SKM-1 treated with dmso at 0.1 percent for 144 hours (cell line): ENCODE results near the gene CARD19.

ENCODE experiments used
- DNase-seq: peaks from one replicate; lab custom pipeline; 2025; ENCODE audit not compliant: unreplicated experiment; lab: John Stamatoyannopoulos, UW

CARD19 gene

GRCh38 chr9:93096131-93096802 is at the start of gene CARD19:
TSS of gene CARD19 (plus strand) at chr9:93096217. CDS start at chr9:93096346, 129 bp downstream.
- no peak for DNase-seq

GRCh38 chr9:93048566-93049448 is 47.2 kb upstream of the CARD19 start:
- no peak for DNase-seq

- no peak for DNase-seq
Observed at GRCh38 chr9:93049491-93049890, 46.5 kb upstream of the CARD19 start.

GRCh38 chr9:93050231-93050630 is 45.8 kb upstream of the CARD19 start:
- no peak for DNase-seq

GRCh38 chr9:93051680-93052089 is 44.3 kb upstream of the CARD19 start:
- no peak for DNase-seq

GRCh38 chr9:93052791-93053540 is 43.1 kb upstream of the CARD19 start:
- DNase-seq, result no peak

- no peak for DNase-seq
Observed at GRCh38 chr9:93053781-93054331, 42.2 kb upstream of the CARD19 start.

GRCh38 chr9:93054758-93055704 is 41.0 kb upstream of the CARD19 start:
- DNase-seq, result no peak

- no peak for DNase-seq
Observed at GRCh38 chr9:93057042-93057702, 38.8 kb upstream of the CARD19 start.

GRCh38 chr9:93057703-93058354 is 38.2 kb upstream of the CARD19 start:
- no peak for DNase-seq

- DNase-seq, result peak; percentile 18
Observed at GRCh38 chr9:93058355-93059010, 37.5 kb upstream of the CARD19 start, which contains the start of gene SUSD3. TSS of gene SUSD3 (plus strand) at chr9:93058701. CDS start at chr9:93058743, 42 bp downstream.

- DNase-seq, result peak; percentile 26
Observed at GRCh38 chr9:93059011-93059714, 36.9 kb upstream of the CARD19 start.

- DNase-seq, result no peak
Observed at GRCh38 chr9:93059715-93060578, 36.1 kb upstream of the CARD19 start.

GRCh38 chr9:93060746-93061259 is 35.2 kb upstream of the CARD19 start:
- DNase-seq, result no peak

GRCh38 chr9:93061260-93061751 is 34.7 kb upstream of the CARD19 start:
- no peak for DNase-seq
